Ecto neural progenitor cell (in vitro differentiated cells): Measurements from ENCODE around the gene MAP4K4.
"Not testable (repeated sequence)": the region's sequence is repeated elsewhere in the genome, so short reads cannot be mapped to it uniquely, and the experiment has no call there.

Experiments
- DNase-seq: peaks from one replicate; pipeline ENCODE4 v3.0.0-alpha.2; 2018; ENCODE audit warnings: low spot score

MAP4K4 gene

DNA sequence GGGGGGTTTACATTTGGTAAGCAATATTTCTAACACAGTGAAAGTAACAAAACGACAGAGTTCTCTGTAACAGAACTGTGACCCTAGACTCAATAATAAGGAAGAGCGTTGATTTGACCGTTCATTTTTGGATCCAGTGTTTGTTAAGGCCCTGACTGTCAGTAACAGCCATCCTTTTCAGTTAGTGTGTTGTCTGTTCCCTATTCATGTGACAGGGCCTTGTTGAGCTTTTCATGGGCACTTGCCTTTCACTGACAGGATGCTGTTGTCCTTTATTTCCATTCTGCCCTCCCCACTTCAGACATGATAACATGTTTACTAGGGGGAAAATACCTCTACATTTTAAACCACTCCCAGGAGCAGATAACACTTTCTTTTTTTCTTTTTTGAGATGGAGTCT is 45.8 kb downstream of the MAP4K4 start:
- no peak for DNase-seq

- DNase-seq, result no peak
These were observed 47.3 kb downstream of the MAP4K4 start for GRCh38 chr2:101744832-101745231.

DNA sequence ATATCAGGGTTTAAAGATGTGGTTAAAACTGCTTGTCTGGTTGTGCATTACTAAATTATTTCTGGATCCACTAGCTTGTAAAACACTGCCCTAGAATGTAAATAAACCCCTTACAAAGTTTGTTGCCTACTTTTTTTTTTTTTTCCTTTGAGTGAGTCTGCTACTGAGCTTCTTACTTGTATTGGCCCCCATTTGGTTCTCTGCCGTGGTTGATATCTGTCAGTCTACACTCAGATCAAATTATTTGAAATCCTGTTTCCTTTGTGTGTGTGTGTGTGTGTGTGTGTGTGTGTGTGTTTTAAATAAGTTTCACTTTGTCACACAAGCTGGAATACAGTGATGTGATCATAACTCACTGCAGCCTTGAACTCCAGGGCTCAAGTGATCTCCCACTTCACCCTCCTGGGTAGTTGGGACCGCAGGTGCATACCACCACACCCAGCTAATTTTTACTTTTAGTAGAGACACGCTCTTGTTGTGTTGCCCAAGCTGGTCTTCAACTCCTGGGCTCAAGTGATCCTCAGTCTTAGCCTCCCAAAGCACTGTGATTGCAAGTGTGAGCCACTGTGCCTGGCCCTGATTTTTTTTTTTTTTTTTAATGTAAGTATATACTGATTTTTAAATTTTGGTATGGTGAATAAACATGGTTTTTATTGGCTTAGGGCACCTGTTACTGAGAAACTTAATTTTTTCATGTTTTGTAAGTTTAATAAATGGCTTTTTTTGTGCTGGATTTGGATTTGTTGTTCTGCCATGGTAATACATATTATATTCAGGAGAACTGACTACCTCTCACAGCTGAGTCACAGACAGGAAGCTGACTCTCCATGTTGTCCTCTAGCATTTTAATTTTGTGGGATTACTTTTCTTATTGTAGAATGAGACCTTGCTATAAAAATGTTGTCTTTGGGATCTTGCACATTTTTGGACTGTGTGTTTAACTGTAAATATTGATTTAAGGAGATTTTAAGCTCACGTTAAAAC is 48.5 kb downstream of the MAP4K4 start:
- no peak for DNase-seq

- no peak for DNase-seq
These were observed 50.5 kb downstream of the MAP4K4 start for GRCh38 chr2:101748000-101748399.

- DNase-seq, result not testable (repeated sequence)
These were observed 51.0 kb downstream of the MAP4K4 start for GRCh38 chr2:101748462-101748861.

DNA sequence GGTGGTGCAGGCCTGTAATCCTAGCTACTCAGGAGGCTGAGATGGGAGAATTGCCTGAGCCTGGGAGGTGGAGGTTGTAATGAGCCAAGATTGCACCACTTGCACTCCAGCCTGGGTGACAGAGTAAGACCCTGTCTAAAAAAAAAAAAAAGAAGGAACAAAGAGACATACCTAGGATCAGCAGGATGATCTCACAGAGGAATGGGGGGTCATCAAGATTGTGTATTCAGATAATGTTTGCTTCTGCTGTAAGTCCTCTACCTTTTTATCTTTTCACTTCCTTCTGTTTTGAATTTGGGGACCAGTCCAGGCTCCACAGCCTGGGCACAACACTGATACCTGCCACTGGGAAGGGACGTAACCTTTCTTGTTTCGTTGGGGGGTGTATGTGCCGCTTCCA is 53.2 kb downstream of the MAP4K4 start:
- DNase-seq, result no peak

GRCh38 chr2:101751276-101751815 is 53.8 kb downstream of the MAP4K4 start:
- no peak for DNase-seq

DNA sequence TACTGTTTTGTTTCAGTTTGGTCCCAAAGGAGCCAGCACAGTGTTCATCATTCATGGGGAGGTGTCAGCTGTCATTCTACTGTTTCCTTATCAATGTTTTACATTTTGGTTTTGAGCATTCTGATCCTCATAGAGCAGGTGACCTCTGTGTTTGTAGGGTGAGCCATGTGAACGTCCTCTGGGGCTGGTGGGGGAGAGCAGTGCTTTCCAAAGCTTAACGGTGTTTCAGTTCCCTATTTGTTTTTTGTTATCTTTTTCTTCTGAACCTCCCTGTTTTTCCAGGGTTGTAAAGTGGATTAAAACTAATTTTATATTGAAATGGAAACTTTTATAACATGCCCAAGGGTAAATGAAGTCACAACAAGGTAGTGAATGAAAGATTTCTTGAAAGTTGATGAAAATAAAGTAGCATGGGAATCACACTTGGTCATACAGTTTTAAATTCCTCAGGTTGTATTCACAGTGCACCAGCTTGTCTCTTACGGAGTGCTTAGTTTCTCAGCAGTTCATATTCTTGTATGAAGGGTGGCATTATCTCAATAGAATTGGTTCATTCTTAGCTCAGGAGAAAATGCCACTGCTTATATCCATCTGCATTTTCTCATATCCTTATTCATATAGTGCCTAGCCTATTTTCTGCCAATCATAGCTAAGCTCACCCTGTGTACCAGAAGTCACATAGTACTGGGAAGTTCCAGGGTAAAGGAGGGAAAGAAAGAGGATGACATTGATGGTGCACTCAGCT is 54.5 kb downstream of the MAP4K4 start:
- no peak for DNase-seq

GRCh38 chr2:101752716-101753616 is 55.5 kb downstream of the MAP4K4 start:
- DNase-seq, result no peak

DNA sequence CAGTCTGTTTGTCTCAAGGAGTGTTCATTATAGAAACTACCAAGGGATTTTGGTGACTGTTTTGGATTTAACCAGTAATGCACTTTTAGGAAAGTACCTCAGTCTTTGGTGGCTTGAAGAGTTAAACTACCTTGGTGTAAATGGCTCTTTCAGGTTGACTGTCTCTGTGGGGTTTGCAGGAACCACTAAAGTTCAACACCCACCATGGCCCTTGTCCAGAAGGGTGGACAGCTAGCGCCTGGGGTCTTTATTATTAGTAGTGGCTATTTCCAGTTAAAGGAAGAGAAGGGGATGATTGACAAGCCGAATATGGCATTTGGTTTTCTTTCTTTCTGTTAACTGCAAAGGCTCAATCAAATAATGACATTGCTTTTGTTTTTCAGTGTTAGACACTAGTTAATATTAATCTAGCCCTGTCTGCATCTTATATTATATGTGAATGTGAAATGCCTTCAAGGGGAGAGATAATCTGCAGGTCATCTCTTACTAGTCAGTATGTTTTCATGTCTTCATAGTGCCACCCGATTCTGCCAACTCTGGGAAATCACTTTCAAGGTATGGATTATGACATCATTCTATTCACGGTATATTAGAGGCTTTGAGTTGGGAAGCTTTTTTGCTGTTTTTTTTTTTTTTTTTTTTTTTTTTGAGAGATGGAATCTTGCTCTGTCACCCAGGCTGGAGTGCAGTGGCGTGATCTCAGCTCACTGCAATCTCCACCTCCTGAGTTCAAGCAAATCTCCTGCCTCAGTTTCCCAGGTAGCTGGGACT is 56.4 kb downstream of the MAP4K4 start:
- no peak for DNase-seq

DNA sequence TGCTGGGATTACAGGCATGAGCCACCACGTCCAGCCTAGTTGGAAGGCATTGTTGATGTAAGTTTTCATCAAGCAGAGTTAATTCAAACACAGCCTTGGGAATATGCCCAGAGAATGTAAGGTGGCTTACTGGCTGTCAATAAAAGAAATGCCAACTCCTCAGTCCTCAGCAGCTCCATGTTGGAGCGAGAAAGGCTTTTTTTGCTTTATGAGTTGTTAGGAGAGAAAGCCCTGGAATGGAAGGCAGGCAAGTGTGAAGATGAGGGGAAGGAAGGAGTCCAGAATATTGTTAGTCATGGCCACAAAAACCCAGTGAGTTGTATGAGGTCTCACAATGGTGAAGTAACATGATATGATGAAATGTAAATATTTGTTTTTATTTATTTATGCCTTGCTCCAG is 57.1 kb downstream of the MAP4K4 start:
- no peak for DNase-seq

DNA sequence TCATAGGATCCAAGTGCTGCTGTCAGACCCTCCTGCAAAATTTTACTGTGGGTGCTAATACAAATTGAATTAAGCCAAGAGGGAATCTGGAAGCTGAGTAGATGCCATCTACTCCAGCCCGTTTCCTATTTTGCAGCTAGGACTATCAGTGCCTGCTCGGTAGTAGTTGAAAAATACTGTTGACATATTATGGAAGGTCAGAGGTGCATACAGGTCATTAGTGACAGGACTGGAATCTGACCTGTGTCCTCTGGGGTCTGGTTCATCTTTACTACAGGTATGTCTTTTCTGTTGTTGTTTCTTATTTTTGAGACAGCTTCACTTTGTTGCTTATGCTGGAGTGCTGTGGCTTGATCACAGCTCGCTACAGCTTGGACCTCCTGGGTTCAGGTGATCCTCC is 58.8 kb downstream of the MAP4K4 start:
- DNase-seq, result no peak

- DNase-seq, result no peak
These were observed 60.5 kb downstream of the MAP4K4 start for GRCh38 chr2:101758001-101758400.

DNA sequence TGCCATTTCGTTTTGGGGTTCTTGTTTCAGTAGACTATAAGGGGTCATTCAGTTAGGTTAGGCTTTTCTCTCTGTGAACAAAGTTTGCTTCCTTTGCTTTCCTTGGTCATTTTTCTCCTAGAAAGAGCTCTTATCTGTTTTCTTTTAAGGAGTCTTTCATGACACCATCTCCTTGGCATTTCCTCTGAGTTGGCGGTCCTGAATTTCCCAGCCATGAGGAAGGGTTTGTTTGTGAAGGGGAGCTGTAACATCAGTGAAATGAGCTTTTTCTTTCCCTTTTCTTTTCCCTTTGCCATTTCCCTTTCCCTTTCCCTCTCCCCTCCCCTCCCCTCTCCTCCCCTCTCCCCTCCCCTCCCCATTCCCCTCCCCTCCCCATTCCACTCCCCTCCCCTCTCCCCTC is 61.7 kb downstream of the MAP4K4 start:
- no peak for DNase-seq

DNA sequence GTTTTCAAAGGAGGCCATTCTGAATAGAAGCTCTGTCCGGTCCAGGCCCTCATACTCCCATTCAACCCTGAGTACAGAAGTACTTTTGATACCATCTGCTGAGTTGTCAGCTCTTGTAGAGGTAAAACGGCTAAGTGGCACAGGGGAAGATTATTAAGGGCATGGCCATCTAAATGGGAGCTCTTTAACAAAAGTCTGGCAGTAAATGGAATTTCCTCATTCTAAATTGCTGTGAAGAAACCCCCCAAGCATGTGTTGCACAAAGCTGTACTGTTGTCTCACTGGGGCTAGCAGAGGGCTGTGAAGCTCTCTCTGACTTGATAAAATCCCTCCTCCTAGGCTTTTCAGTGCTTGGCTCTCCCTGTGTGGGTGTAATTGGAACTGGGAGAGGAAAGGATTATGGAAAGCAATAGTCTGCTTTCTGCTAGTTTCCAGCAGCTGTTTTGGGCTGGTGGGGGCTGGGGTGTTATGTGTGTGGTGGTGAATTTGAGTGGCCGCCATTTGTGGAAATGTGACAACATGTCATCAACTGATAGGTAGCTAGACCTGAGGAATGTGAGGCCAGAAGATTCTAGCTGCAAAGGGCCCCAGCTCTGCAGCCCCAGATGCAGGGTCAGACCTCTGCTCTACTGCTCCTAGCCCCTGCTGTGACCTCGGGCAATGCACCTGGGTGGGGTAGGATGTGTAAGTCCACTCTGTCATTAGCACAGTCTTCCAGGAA is 65.1 kb downstream of the MAP4K4 start:
- DNase-seq, result peak; percentile 62

GRCh38 chr2:101763496-101764333 is 66.2 kb downstream of the MAP4K4 start:
- DNase-seq, result no peak

DNA sequence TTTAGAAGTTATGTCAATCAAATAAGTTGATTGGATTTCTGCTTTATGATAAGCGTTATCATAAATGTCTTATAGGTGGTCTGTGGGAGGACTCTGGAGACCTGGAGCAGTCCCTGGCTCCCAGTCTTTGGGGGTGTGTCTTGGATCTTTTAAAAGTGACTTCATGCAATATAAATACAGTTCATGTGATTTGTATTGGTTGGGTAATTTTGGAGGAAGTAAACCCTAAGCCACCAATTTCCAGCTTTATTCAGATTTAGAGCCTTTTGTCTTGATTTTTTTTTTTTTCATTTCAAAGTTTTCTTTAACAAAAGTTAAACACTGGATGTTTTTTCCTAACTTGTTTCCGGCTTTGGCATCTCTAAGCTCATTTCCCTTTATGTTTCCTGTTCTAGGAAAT is 68.8 kb downstream of the MAP4K4 start:
- DNase-seq, result no peak

GRCh38 chr2:101766871-101767739 is 69.6 kb downstream of the MAP4K4 start:
- DNase-seq, result peak; percentile 62
